Activated T-helper 1 cell treated with anti-CD3 and anti-CD28 coated beads, Interleukin-2, amount 50 U/mL, for 16 hours (primary cell): ENCODE data around the gene TLN1.

Experiments used
- DNase-seq, 2 donors: peaks; one replicate each; pipeline ENCODE4 v3.0.0-alpha.2; 2020; ENCODE audit warnings: low read depth in 1 of 2, low spot score in 1 of 2

Gene TLN1

DNA sequence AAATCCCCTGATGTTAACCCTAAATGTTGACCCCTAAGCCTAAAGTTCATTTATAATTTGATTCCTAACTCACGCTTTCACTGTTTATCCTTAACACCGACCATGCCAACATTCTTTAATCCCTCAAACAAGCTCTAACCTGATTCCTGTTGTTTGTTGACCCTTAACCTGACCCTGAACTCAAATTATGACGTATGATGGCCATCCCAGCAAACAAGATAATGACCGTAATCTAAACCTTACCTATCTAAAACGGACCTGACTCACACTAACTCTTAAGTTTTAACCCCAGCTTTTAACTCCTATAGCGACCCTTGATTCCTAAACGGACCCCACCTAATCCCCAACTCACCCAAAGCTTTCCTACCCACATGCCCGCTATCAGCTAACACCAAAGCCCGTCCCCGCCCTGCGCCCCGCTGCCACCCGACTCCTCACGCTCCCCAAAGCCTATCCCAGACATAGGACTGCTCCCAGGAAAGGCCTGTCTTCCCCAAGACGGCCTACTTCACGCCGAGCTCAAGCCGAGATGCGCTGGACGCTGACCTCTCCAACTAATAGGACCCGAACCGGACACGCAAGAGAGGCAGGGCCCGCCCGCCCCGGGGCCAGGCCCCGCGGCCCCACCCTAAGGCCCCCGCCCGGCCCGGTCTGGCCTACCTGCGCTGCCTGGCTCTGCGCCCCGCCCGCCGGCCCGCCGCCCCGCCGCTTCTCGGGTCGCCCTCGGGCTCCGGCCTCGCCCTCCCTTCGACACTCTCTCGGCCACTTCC is 395 bp downstream of the TLN1 start:
- DNase-seq, result no peak

DNA sequence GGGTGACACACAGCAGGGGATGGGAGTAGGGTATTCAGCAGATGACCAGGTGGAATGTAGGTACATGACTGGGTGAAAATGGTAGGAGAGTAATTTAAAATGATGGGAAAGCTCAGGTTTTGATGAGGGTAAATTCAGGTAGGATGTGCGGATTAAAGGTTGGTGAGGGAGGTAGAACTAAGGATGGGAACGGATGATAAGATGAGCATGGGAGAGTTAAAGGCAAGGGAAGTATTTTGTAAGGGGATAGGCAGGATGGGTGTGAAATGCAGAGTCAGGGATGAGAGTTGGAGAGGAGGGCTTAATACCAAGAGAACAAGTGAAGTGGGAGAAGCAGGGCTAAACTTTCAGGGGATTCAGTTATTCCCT is 1.5 kb downstream of the TLN1 start:
- no peak for DNase-seq

DNA sequence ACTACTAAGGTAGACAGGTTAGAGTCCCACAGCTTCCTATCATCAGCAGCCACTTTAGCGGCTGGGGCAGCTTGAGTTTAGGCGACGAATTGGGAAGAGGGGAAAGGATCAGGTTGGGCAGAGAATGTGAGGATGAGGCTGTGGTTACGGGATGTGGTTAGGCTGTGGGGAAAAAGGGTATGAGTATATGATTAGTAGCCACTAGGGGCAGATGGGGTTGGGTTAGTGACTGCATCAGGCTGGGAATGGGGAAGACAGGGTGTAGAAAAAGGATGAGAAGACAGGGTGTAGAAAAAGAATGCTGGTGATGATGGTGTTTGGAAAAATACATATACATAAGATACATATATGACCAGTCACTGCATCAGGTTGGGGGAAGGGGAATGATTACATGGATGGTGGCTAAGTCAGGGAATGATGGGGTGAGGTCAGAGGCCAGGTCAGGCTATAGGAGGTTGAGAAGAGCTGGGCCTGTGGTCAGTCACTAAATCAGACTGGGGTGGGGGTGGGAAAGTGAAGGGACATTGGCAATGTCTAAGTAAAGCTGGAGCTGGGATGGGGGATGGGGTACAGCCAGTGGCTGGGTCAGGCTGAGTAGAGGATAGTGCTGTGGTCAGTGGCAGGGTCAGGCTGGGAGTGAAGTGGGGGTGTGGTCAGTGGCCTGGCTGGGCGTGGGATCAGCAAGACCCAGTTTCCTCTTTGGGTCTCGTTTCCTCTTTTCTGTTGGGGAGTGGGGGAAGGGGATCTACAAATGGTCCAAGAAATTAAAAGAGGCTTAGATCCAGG is 2.1 kb downstream of the TLN1 start:
- no peak for DNase-seq

DNA sequence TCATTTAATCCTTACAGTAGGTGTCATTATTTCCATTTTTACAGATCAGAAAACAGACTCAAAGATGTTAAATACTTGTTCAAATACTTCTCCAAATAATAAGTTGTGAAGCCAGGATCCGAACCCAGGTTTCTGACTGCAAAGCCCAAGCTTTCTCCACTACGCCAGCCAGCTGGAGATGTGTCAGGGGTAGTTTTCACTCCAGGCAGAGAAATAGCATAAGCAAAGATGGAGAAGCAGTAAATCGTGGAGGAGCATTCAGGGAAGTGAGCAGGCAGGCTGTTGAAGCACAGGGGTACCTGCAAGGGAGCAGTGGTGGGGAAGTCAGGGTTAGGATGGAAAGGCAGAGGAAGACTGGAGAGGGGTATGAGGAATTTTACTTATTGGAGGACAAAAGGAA is 2.9 kb downstream of the TLN1 start:
- DNase-seq, result no peak

DNA sequence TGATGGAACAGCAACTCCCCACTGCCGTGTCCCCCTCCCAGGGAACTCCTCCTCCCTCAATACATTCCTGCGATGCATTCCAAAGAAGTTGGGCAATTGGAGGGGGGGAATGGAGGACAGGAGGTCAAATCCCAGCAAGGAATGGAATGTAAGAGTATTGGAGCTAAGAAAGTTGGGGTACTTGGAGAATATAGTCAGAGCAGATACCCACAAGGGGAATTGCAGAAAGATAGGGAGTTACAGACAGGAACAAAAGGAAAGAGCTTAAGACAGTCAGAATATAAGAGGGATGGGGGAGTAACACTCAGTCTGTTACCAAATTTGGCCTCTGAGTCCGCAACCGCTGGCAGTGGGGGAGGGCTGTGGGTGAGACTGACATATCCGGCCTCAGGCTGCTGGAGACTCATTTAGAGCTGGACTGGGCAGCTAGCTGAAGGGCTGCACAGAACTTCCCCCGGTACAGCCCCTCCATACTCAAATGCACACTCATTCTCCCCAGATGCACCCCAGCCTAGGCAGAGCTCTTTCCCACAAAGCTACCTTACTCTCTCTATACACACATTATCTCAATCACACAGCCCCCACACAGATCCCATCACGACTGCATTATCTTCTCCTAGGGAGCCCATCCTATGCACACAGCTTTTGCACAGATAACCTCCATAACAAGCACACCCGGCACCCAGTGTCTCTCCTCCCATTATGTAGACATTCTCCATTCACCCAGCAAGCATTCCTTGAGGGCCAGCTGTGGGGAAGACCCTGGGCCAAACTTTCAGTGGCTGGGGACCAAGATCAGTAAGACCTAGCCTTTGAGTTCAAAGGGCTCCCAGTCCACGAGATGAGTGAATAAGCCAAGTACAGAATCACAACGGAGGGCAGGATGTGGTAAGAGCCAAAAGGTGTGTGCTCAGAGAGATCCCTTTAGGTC is 3.7 kb downstream of the TLN1 start:
- DNase-seq, result no peak

DNA sequence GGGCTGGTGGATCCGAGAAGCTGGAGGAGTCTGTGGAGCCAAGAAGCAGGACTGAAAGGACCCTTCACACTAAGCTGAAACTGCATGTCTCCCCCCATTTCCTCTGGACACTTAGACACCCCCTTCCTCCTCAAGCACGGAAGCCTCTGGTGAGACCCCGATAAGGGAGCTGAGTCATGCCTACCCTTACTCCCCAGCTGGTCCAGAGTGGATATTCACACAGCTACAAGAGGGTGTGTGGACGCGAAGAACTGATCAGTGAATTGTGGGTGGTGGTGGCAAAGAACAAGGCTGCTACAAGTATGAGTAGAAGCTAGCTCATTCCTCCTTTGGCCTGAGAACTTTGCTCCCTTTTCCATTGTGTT is 4.3 kb downstream of the TLN1 start:
- no peak for DNase-seq

DNA sequence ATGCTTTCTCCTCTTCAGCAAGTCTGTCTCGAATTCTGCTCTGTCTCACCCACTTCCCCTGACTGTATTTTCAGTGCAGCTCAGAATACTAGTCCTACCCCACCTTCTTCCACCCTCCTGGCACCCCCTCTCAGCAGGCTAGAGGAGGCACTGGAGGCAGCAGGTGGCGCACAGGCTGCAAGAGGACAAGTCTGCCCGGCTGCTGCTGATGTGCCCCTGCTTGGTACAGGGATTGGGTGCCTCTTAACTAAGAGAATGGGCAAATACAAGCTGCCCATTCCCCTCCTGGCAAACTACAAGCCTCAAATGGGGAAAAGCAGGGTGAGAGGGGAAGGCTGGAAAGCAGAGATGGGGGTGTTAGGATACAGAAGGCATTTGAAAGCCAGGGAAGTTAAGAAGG is 5.1 kb downstream of the TLN1 start:
- DNase-seq, result no peak

DNA sequence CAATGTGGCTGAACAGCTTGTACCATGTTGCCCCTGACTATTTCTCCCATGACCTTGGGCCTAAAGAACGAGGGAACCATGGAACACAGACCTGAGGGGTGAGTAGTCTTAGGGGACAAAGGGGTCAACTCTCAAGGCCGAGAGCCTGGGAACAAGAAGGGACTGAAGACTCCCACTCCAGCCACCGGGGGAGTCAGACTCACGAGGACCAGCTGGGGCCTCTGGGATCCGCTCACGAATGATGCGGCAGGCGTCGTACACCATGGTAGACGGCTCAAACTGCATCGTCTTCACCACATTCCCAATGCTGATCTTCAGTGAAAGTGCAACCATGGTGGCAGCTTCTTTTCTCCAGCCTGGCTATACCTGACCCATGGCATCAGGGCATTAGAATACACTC is 6.6 kb downstream of the TLN1 start:
- DNase-seq, result no peak

DNA sequence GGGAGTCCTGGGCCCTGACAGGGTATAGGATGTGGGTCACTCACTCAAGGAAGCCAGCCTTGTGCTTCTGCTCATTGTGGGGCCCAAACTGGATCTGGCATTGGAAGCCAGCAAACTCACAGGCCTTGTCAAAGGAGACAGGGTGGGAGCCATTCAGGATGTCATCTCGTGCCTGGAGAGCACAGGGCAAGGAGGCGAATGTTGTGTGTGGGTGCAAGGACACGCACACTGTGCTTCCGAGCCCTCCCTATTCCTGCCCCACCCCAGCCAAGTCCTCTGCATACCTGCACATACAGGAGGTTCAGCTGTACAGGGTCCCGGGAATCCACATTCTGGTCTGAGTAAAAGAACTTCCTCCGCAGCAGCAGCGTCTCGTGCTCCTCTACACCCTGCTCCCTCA is 8.1 kb downstream of the TLN1 start:
- no peak for DNase-seq

DNA sequence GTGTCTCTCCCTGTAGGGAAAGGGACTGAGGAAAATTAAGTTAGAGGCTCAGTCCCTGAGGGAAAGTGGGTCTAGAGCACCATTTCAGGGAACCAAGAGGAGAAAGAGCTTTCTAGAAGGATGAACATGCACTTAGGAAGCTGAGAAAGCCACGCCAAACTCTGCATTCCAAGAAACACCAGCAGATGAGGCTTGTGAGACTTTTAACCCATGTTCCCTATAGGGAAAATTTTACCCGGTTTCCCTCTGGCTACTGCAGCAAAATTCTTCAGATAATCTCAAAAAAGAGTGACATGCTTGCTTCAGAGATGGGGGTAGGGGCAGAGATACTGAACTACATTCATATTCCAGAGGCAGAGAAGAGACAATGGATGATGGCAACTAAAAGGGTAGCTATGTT is 8.6 kb downstream of the TLN1 start:
- DNase-seq, result no peak

DNA sequence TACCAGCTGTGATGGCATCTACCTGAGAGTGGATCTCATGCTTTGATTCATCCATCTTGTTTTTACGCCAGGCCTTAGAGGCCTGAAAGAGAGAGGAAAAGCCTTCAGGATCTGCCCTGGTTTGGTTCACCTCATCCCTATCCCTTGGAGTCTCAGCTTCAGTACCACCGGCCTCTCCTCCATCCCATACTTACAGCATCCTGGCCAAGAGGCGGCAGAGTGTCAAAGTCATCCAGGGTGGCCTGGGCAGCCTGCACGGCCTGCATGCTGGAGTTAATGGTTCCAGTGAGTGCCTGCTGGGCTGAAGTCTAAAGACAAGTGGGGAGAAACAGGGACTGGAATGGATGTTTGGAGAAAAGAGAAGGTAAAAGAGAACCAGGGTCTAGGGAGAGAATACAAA is 12.4 kb downstream of the TLN1 start:
- no peak for DNase-seq

DNA sequence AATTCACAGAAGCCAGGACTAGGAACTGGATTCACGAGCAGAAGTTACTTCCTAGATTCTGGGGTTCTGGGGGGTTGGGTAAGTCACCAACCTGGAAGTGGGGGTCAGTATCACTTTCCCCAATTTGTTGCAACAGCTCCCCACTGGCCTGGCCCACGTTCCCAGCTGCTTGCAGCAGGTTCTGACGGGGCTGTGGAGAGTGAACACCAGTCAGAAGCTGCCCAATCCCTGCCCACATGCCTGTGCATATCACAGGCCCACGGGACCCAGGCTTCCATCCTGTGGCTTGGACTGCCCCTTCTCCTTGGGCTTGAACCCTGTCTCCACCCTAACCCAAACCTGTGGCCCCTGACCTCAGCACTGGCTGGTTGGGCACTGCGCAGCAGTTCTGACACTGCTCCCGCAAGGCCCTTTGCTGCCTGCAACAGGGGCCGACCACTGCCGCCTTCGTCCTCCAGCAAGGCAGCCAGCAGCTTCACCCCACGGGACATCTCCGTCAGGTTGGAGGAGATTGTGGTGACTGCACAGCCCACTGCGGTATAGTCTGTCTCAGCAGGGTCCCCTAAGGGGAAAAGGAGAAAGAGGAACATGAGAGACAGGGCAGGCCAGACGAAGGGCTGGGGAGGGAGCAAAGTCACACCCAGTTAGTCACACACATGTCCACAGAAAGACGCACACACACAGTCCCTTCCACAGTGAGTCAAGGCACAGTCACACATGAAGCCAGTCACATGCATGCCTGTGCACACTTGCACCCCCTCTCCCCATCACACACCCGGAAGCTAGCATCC is 13.1 kb downstream of the TLN1 start:
- no peak for DNase-seq

DNA sequence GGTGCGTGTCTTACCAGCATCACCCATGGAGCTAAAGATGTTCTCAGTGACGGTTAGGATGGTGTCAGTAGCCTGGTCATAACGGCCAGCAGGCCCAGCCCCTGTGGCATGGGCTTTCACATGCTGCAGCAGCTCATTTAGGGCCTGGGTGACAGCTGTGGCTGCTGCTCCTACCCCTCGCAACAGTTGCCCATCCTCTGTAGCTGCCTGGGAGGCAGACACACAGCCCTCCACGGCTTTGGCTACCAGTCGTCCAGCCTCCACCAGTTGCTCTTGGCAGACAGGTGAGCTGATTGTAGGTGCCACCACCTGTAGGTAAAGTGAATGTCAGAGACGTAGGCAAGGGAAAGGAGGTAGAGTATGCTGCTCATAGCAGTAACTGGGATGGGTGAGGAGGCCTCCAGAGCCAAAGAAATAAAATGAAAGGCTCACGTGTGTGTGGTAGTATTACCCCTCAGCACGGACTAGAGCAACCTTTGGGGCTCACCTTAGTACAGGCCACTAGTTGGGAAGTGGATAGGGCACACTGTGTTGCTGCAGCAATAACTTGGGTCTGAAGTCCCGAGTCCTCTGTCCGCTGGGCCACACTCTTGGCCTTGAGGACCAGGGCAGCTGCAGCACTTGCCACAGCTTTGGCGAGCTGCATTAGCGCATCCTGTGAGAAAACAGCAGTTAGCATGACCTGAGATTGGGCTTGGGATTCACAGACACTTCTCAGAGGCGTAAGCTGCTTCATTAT is 14.7 kb downstream of the TLN1 start:
- no peak for DNase-seq

DNA sequence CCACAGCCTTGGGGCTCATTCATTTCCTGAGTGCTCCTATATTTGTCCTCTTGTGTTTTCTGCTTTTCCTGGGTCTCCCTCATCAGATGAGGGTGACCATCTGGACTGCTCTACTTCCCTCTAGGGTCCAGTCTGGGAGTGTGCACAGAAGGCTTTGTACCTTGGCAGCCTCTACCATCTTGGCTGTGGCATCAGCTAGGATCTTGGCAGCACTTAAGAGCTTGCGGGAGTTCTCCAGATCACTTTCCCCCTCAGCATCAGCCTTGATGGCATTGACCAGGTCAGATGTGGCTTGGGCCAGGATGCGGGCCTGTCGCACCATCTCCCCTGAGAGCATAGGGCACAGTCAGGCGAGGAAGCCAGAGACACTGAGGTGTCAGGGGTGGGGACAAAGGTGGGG is 15.8 kb downstream of the TLN1 start:
- DNase-seq, result no peak

DNA sequence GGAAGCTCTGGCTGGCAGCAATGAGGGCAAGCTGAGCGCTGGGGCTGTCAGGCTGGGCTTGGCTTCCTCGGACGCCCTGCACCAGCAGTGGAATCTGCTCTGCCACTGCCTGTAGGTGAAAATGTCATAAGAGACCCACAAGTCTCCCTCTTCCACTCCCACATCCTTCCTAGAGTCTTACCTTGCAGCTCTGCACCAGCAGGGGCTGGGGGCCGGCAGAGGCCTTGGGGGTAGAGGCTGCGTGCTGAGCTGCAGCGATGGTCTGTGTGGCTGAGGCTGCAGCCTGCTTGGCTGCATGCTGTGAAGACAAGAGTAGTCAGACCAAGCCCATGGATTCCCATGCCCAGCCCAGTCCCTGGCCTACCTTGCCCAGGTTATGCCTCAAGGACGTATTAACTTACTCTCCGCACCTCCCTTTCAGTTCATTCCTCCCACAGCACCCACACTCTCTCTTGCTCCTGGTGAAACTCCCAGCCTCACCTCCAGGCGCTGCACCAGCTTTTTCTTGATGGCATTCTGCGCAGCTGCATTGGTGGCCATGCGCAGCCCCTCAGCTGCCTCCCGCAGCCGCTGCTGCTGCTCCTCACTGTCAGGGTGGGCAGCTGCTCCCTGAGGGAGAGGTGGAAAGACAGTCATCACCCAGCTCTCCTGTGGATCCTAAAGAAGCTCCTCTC is 17.3 kb downstream of the TLN1 start:
- DNase-seq, result no peak

DNA sequence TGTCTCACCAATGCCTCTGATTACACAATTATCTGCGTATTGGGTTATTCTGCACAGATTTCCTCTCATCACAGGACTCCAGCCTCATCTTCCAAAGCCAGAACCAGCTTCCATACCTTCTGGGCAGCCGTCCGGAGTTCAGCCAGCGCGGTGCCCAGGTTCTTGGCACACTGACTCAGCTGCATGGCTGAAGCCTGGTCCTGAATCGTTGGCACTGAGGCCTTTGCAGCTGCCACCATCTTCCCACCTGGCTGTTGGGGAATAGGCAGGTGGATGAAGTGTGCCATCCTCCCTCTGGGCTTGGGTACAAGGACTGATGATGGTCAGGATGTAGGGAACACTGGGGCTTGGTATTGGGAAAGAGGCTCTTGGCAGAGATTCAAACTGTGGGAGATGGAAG is 17.9 kb downstream of the TLN1 start:
- DNase-seq, result no peak

DNA sequence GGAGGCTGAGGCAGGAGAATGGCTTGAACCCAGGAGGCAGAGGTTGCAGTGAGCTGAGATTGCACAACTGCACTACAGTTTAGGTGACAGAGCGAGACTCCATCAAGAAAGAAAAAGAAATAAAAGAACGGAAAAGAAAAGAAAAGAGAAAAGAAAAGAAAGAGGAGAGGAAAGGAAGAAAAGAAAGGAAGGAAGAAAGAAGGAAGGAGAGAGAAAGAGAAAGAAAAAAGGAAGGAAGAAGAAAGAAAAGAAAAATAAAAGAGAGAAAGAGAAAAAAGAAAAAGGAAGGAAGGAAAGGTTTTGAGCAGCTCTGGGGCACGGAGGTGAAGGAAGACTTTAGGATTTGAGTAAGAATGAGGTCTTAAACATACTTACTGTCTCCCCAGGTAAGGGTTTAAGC is 18.4 kb downstream of the TLN1 start:
- DNase-seq, result no peak

DNA sequence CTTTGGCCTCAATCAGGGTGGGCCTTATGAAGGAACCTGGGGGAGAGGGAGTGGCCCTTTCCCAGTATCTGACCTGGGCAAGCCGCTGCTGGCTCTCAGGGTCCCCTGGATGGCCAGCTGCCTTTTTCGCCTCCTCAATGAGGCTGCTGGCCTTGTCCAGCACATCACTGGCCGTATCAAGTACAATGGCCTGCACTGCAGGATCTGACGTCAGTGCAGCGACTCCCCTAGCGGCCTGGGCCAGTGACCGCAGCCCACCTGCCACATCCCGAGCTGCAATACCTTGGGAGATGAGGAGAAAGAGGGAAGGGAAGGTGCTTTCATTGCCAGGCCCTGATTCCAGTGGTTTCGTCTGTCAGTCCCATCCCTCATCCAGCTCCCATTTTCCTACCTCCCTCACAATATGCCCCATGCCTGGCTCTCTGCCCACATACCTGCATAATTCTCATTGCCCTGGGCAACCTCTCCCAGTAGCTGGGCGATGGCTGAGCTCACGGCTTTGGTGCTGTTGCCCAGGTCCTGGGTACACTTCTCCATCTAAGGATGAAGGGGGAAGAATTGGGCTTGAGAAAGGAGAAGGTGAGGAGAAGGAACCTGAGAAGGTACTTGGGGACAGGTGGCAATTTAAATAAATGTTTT is 19.1 kb downstream of the TLN1 start:
- no peak for DNase-seq
